ENCODE results near the gene AKR7A2.

- TF ChIP-seq CTCF (IDR thresholded peaks at IDR 0.05 in 4 of 5, conservative IDR thresholded peaks at IDR 0.05 in 1 of 5) (no peak), POLR2A (IDR thresholded peaks at IDR 0.05) (no peak)
Measured at GRCh38 chr1:19268445-19268844, 43.5 kb downstream of the AKR7A2 start.

Measured in gastrocnemius medialis (tissue), 4 donors.